Vagina (tissue), 2 donors: ENCODE results near the gene GPR27.

Experiments used
- POLR2A ChIP-seq, 2 donors: fragments of 450-650 bp; IDR thresholded peaks; one replicate each; pipeline ENCODE4 v1.6.1; 2017; ENCODE audit warnings: antibody characterized with exemption in 2 of 2, mild to moderate bottlenecking in 2 of 2, moderate library complexity in 2 of 2
- POLR2AphosphoS5 ChIP-seq, 2 donors: sonication (generic); formaldehyde crosslinking; IDR thresholded peaks; one replicate each; pipeline ENCODE4 v1.9.0; 2017; ENCODE audit warnings: antibody characterized with exemption in 2 of 2, mild to moderate bottlenecking in 2 of 2, low read depth in 1 of 2; ENCODE audit not compliant: insufficient read depth in 1 of 2
- TF ChIP-seq, protein P1 (sequence below), 3 experiments: fragments of 450-650 bp in 2 of 3; fragments of 200-600 bp in 1 of 3; sonication (generic) in 1 of 3; IDR thresholded peaks; one replicate each; pipeline ENCODE4 v1.5.1; 2017 to 2019; ENCODE audit warnings: antibody characterized with exemption in 3 of 3, mild to moderate bottlenecking in 2 of 3, moderate library complexity in 2 of 3

DNA sequence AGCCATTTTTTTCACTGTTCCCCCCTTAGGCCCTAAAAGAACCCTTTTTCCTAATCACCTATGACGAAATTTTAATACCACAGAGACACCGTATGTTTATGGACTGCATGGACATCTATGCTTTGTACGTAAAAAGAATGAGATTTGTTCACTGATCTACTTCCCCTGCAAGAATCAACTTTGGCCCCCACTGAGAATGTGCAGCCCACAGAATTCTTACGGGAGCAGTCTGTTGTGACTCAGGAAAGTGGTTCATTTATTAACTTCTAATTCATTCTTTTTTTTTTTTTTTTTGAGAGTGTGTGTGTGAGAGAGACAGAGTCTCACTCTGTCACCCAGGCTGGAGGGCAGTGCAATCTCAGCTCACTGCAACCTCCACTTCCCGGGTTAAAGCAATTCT lies 46.1 kb upstream of the GPR27 start:
- TF ChIP-seq, protein P1, sequence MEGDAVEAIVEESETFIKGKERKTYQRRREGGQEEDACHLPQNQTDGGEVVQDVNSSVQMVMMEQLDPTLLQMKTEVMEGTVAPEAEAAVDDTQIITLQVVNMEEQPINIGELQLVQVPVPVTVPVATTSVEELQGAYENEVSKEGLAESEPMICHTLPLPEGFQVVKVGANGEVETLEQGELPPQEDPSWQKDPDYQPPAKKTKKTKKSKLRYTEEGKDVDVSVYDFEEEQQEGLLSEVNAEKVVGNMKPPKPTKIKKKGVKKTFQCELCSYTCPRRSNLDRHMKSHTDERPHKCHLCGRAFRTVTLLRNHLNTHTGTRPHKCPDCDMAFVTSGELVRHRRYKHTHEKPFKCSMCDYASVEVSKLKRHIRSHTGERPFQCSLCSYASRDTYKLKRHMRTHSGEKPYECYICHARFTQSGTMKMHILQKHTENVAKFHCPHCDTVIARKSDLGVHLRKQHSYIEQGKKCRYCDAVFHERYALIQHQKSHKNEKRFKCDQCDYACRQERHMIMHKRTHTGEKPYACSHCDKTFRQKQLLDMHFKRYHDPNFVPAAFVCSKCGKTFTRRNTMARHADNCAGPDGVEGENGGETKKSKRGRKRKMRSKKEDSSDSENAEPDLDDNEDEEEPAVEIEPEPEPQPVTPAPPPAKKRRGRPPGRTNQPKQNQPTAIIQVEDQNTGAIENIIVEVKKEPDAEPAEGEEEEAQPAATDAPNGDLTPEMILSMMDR (IDR thresholded peaks at IDR 0.05): no peak
- no peak for TF ChIP-seq POLR2AphosphoS5 (IDR thresholded peaks at IDR 0.05; ENCODE audit: insufficient read depth in 1 of 2, low read depth in 1 of 2)
- TF ChIP-seq POLR2A (IDR thresholded peaks at IDR 0.05): no peak
